Transverse colon (tissue), 4 donors: ENCODE measurements around the gene PHF21A. TPM values are rescaled to one million over a fixed set of nuclear protein-coding genes. Genes with fewer than 3 reads are reported as not detected.

Source experiments
- DNase-seq: peaks from one replicate; pipeline ENCODE4 v3.0.0-alpha.2; 2019
- H3K27ac ChIP-seq, 4 donors: fragments of 200-600 bp; sonication (generic); 2 replicates each; pipeline ENCODE4 v1.5.1; 2016 to 2018; ENCODE audit warnings: inconsistent platforms in 4 of 4
- H3K27me3 ChIP-seq: fragments of 200-600 bp; sonication (generic); 2 replicates; pipeline ENCODE4 v1.5.1; 2017; ENCODE audit warnings: inconsistent platforms
- H3K36me3 ChIP-seq, 4 donors: fragments of 200-600 bp; sonication (generic); 2 replicates each; pipeline ENCODE4 v1.5.1; 2017 to 2019; ENCODE audit warnings: inconsistent platforms in 4 of 4
- H3K4me1 ChIP-seq, 4 donors: fragments of 200-600 bp; sonication (generic); 2 replicates each; pipeline ENCODE4 v1.5.1; 2017 to 2020; ENCODE audit warnings: inconsistent platforms in 4 of 4
- H3K4me3 ChIP-seq, 4 donors: fragments of 200-600 bp; sonication (generic); 1 replicate in 1 of 4; 2 replicates in 3 of 4; pipeline versions ENCODE4 v1.5.1 to v1.6.1; 2017 to 2019; ENCODE audit warnings: inconsistent platforms in 4 of 4
- H3K9me3 ChIP-seq, 2 donors: fragments of 200-600 bp; sonication (generic); 2 replicates each; pipeline ENCODE4 v1.5.1; 2017 to 2019; ENCODE audit warnings: inconsistent platforms in 2 of 2
- EP300 ChIP-seq: sonication (generic); formaldehyde crosslinking; IDR thresholded peaks from one replicate; pipeline ENCODE4 v1.6.1; 2017; ENCODE audit warnings: antibody characterized with exemption, low read depth
- POLR2A ChIP-seq: fragments of 450-650 bp; IDR thresholded peaks from one replicate; pipeline ENCODE4 v1.6.1; 2016; ENCODE audit warnings: antibody characterized with exemption, mild to moderate bottlenecking, moderate library complexity
- POLR2AphosphoS5 ChIP-seq, 3 donors: sonication (generic); formaldehyde crosslinking; IDR thresholded peaks; one replicate each; pipeline ENCODE4 v1.6.1; 2016; ENCODE audit warnings: antibody characterized with exemption in 3 of 3
- WGBS, 2 donors: methylation state at CpG; one replicate each; pipeline ENCODE4 v1.1.5; 2018; ENCODE audit warnings: low coverage in 1 of 2; 5-methylcytosine and 5-hydroxymethylcytosine counted together
- in situ Hi-C, 4 donors: fragments of 200-750 bp; cut with MboI; loops; one replicate each; pipeline versions ENCODE4 v1.15.0 to v1.15.1; 2017; ENCODE audit warnings: low sequenced_read_pairs in 3 of 4, low pct_ligation_motif_present in 1 of 4, low pct_unique_long_range_greater_than_20kb in 1 of 4
- intact Hi-C: fragments of 100-400 bp; cut with DNase I; formaldehyde crosslinking; loops from one replicate; pipeline ENCODE4 v1.15.1; 2023; ENCODE audit warnings: low total_unique reads
- total RNA-seq, 4 donors: library from RNA; depleted of rRNA; stranded (reverse); fragments of >200 nt; gene quantifications; one replicate each; pipeline ENCODE4 v1.1.0, GENCODE V29; 2016
- TF ChIP-seq, protein P1 (sequence below), 5 experiments: fragments of 200-600 bp in 3 of 5; fragments of 450-650 bp in 2 of 5; sonication (generic) in 3 of 5; IDR thresholded peaks; 1 replicate in 2 of 5; 2 replicates in 3 of 5; pipeline ENCODE4 v1.5.1; 2016 to 2017; ENCODE audit warnings: antibody characterized with exemption in 5 of 5, inconsistent platforms in 3 of 5, mild to moderate bottlenecking in 2 of 5, moderate library complexity in 1 of 5

PHF21A gene
- total RNA-seq, 4 donors from 2014 or later = 18.6 to 57.2 (median 40.2) TPM

DNA sequence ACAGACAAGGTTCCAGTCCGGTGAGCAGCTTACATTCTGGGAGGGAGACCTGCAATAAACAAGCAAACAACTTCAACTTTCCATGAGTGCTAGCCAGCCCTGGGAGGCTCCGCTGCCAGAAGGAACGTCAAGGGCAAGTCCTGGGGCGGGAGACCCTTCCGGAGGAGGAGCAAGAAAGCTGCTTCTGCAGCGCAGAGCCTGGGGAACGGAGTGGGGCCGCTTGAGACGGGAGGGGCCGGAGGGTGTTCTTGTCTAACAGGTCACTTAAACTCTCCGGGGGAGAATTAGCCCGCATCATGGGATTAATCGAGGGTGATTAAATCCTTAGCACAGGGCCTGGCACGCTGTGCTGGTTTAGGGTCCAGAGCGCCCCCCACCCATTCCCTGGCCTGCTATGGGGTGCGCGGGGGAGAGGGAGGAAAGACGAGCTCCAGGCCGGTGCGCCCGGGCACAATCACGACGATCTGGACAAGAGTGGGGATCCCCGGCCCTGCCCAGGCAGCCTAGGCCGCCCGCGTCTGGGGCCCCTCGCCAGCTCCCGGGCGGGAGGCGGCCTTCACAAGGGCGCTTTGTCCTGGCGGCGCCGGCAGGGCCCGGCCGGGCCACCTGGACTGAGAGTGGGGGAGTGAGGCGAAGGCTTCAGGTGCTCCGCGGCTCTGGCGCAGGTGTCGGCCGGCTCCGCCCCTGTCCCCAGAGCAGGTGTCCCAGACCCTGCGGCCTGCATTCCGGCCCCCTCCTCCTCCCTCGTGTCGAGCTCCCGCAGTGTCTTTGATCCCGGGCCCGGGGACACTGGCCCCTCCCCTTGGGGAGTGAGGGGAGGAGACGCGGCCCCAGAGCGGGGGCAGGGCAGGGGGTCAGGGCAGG is 199.5 kb downstream of the PHF21A start:
- no peaks in the 10 kb centered on the region for H3K9me3 ChIP-seq
- intact Hi-C loops = no loop called here
- H3K4me1 ChIP-seq = peaks cover 11 to 27% (median 24%) of the 10 kb centered on the region in 4 donors
- no peak for TF ChIP-seq EP300
- TF ChIP-seq, protein P1, sequence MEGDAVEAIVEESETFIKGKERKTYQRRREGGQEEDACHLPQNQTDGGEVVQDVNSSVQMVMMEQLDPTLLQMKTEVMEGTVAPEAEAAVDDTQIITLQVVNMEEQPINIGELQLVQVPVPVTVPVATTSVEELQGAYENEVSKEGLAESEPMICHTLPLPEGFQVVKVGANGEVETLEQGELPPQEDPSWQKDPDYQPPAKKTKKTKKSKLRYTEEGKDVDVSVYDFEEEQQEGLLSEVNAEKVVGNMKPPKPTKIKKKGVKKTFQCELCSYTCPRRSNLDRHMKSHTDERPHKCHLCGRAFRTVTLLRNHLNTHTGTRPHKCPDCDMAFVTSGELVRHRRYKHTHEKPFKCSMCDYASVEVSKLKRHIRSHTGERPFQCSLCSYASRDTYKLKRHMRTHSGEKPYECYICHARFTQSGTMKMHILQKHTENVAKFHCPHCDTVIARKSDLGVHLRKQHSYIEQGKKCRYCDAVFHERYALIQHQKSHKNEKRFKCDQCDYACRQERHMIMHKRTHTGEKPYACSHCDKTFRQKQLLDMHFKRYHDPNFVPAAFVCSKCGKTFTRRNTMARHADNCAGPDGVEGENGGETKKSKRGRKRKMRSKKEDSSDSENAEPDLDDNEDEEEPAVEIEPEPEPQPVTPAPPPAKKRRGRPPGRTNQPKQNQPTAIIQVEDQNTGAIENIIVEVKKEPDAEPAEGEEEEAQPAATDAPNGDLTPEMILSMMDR (IDR thresholded peaks at IDR 0.05) = no peak
- TF ChIP-seq POLR2A = no peak
- TF ChIP-seq POLR2AphosphoS5 (IDR thresholded peaks at IDR 0.05) = no peak
- peak overlapping the region in 2 of 4 donors; percentile 21 to 29 for H3K27ac ChIP-seq
- peak; percentile 53 for DNase-seq
- peak overlapping the region; percentile 13 to 56 (median 38) for H3K4me3 ChIP-seq
- no peaks in the 10 kb centered on the region for H3K36me3 ChIP-seq
- in situ Hi-C loops = no loop called here
- 33 to 40% methylated on average over 6 to 40 of the region's 54 CpGs for WGBS, 2 donors
- H3K27me3 ChIP-seq = peaks cover 35% of the 10 kb centered on the region

DNA sequence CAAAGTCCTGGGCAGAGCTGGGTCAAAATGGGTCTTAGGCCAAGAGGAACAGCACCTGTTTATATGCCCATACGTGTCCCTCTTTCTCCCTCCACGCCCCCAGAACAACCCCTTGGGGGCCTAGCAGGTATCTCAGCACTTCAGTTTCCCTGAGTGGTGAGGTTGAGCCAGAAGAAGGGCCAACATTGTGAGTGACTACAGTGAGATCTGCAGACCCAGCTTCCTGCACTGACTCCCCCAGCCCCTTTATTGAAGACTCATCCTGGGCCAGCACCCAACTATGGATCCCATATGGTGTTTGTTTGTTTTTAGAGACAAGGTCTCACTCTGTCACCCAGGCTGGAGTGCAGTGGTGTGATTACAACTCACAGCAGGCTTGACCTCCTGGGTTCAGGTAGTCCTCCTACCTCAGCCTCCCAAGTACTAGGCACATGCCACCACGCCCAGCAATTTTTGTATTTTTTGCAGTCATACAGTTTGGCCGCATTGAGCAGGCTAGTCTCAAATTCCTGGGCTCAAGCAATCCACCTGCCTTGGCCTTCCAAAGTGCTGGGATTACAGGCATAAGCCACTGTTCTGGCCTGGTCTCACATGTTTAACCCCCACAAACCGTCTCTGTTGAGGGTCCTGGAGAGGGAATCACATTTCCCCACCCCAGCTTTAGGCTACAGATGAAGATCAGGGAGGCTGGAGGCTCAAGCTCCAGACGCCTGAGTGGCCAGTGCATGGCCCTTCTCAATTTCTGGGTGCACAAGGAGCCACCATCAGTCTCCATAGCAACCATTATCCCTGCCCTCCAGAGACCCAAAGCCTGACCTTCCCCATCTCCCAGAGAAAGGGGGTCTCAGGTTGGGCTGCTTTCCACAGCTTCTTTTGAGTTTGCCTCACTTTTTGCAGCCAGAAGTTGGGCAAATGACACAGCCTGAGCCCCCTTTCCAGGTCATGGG is 200.4 kb downstream of the PHF21A start:
- in situ Hi-C loops = no loop called here
- WGBS, 2 donors = 73 to 93% methylated on average over 2 to 6 of the region's 6 CpGs
- Histone ChIP-seq H3K27me3 (peaks cover 35% of the 10 kb centered on the region), H3K27ac (no peak overlapping the region), H3K4me1 (peaks cover 21 to 37% (median 29%) of the 10 kb centered on the region in 4 donors), H3K9me3 (no peaks in the 10 kb centered on the region), H3K36me3 (no peaks in the 10 kb centered on the region), H3K4me3 (no peak overlapping the region)
- TF ChIP-seq POLR2AphosphoS5 (IDR thresholded peaks at IDR 0.05) (no peak), EP300 (no peak), POLR2A (no peak)
- TF ChIP-seq, protein P1 (IDR thresholded peaks at IDR 0.05) = no peak
- DNase-seq = no peak
- intact Hi-C loops = no loop called here

DNA sequence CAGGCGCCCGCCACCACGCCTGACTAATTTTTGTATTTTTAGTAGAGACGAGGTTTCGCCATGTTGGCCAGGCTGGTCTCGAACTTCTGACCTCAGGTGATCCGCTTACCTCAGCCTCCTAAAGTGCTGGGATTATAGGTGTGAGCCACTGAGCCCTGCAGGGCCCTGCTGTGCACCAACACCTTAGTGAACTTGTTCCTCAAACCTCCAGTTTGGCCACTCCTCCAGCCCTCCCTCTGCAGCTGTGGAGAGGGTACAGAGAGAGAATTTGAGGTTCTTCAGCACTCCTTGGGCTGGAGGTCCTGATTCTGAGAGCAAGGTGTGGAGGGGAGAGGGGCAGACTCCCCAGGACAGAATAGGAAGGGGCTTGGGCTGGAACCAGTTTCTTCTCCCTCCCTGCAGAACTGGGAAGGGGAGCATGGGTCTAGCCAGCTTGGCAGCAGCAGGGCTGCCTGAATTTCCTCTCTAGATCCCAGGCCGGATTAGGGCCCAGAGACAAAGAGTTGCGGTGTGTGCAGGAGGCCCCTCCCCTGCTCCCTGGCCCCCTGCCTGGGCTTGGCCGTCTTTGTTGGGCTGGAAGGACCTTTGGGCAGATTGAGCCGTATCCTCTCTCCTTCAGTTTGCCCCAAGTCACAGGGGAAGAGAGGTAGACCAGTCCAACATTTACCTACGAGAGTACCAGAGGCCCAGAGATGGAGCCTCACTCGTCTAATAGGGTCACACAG is 201.3 kb downstream of the PHF21A start:
- in situ Hi-C loops = loop anchor here in 1 of 4 donors (10.0 kb wide), 1 partner anchor 65 kb away; no protein-coding TSS in a partner anchor
- Histone ChIP-seq H3K27ac (no peak overlapping the region), H3K27me3 (peaks cover 35% of the 10 kb centered on the region), H3K4me3 (no peak overlapping the region), H3K4me1 (peaks cover 21 to 39% (median 29%) of the 10 kb centered on the region in 4 donors), H3K9me3 (no peaks in the 10 kb centered on the region), H3K36me3 (peaks cover 0 to 2% (median 0%) of the 10 kb centered on the region in 4 donors)
- 84 to 95% methylated on average over 6 to 13 of the region's 13 CpGs for WGBS, 2 donors
- TF ChIP-seq POLR2AphosphoS5 (IDR thresholded peaks at IDR 0.05) = no peak
- no peak for TF ChIP-seq POLR2A
- no peak for TF ChIP-seq EP300
- TF ChIP-seq, protein P1 (IDR thresholded peaks at IDR 0.05) = no peak
- DNase-seq = no peak
- intact Hi-C loops = loop anchor here (2.0 kb wide), 1 partner anchor 77 kb away; no protein-coding TSS in a partner anchor
